H1 (cell line): ENCODE data around the gene GOLGA6L25. TPM values are rescaled to one million over a fixed set of nuclear protein-coding genes. Genes with fewer than 3 reads are reported as not detected.

Experiments used
- polyA plus RNA-seq, 7 experiments: library from polyadenylated mRNA; depleted of rRNA in 3 of 7; stranded (reverse) in 5 of 7; unstranded in 2 of 7; fragments of >200 nt in 5 of 7; fragments of 200-250 nt in 2 of 7; gene quantifications; 1 replicate in 5 of 7; 2 replicates in 1 of 7; 4 replicates in 1 of 7; pipeline versions ENCODE4 v1.2.1 to v1.2.3, GENCODE V29; 2011 to 2013; ENCODE audit warnings: missing spikeins in 2 of 7, mixed read lengths in 2 of 7
- small RNA-seq: library from polyadenylated mRNA; stranded (forward); fragments of <200 nt; extraction: miRNeasy Mini kit (QIAGEN cat#:217004); gene quantifications from one replicate; pipeline ENCODE3, GENCODE V24; 2013; ENCODE audit not compliant: insufficient read depth
- total RNA-seq: library from RNA; stranded (reverse); fragmentation: NEBNext Ultra II Directional; extraction: Animal tissue kit (Norgen Biotek cat#: 25700); gene quantifications from 2 replicates; pipeline ENCODE4 v1.2.1, GENCODE V29; 2021

Gene GOLGA6L25
- total and polyA plus RNA-seq, 2 of the 8 experiments (the other 6 are each of a cell fraction or from before 2014, with no cell fraction given) = not detected

Small RNA genes lying within 50 kb of the gene (small RNA-seq; reads per million reads assigned to genes)
- not detected for gene AC138749.2
- gene RF00017 = not detected

Other genes with a start within 250 kb of the GOLGA6L25 start
- 83.0 and 88.7 TPM in 2 replicates for gene HERC2, start 231.4 kb upstream of the GOLGA6L25 start, total RNA-seq
- gene HERC2, start 231.4 kb upstream of the GOLGA6L25 start, polyA plus RNA-seq (2011; rRNA removed) = 79.2 and 88.7 TPM in 2 replicates
- not detected in 2 replicates for gene GOLGA6L24, start 195.5 kb upstream of the GOLGA6L25 start, total RNA-seq
- gene GOLGA6L24, start 195.5 kb upstream of the GOLGA6L25 start, polyA plus RNA-seq (2011; rRNA removed) = not detected in 2 replicates
- gene GOLGA8F, start 174.9 kb upstream of the GOLGA6L25 start, total RNA-seq = not detected in 2 replicates
- not detected in 2 replicates for gene GOLGA8F, start 174.9 kb upstream of the GOLGA6L25 start, polyA plus RNA-seq (2011; rRNA removed)
- not detected in 2 replicates for gene GOLGA8G, start 20.6 kb upstream of the GOLGA6L25 start, total RNA-seq
- not detected in 2 replicates for gene GOLGA8G, start 20.6 kb upstream of the GOLGA6L25 start, polyA plus RNA-seq (2011; rRNA removed)
- gene GOLGA8M, start 158.9 kb downstream of the GOLGA6L25 start, total RNA-seq = not detected in 2 replicates
- 0.05 TPM in 1 of 2 replicates, not detected in the other for gene GOLGA8M, start 158.9 kb downstream of the GOLGA6L25 start, polyA plus RNA-seq (2011; rRNA removed)